ENCODE data around the gene BMP8B. TPM values are rescaled to one million over a fixed set of nuclear protein-coding genes. Genes with fewer than 3 reads are reported as not detected.
"Not testable (repeated sequence)": the region's sequence is repeated elsewhere in the genome, so short reads cannot be mapped to it uniquely, and the experiment has no call there.

Gene BMP8B
- polyA plus RNA-seq, 2 of the 4 experiments (the other 2 are of a cell fraction), result 2.5 to 3.1 TPM

- Histone ChIP-seq H3K4me1 (0 out of 3 replicates have a peak, but pooled peaks cover 9% of the 10 kb centered on the region), H3K4me2 (no peak overlapping the region), H3K27ac (no peak overlapping the region), H3K9me3 (no peaks in the 10 kb centered on the region), H3K4me3 (no peak overlapping the region)
- ATAC-seq, result no peak
- ChIA-PET POLR2A (no interaction called here), CTCF (interaction anchor here (0.7 to 5.9 kb wide), 8 partner anchors 10 to 213 kb away, joined by 3 to 38 read pairs (median 7); partner anchors contain the start of gene MYCL)
- DNase-seq (ENCODE audit: low read depth in 1 of 2, low spot score in 1 of 2), result no peak
- FAIRE-seq, result no peak
- WGBS (ENCODE audit: missing lambda C conversion rate), result 79% methylated on average over 18 of the region's 22 CpGs
- TF ChIP-seq MAZ (IDR thresholded peaks at IDR 0.05; ENCODE audit: borderline replicate concordance, low read depth, low read length) (no peak), HOXB13 (CRISPR knock-in tag; IDR thresholded peaks at IDR 0.05; ENCODE audit: low read depth) (no peak), PBX3 (IDR thresholded peaks at IDR 0.05) (no peak), TFCP2L1 (CRISPR knock-in tag; IDR thresholded peaks at IDR 0.05) (no peak), RARB (CRISPR knock-in tag; IDR thresholded peaks at IDR 0.05) (no peak), BCL3 (IDR thresholded peaks at IDR 0.05) (no peak), EHMT2 (IDR thresholded peaks at IDR 0.05; ENCODE audit: low read depth) (no peak), BHLHE40 (IDR thresholded peaks at IDR 0.05; ENCODE audit: low read depth, low read length) (no peak), KDM5A (IDR thresholded peaks at IDR 0.05) (no peak), CBX8 (IDR thresholded peaks at IDR 0.05) (no peak), ZC3H11A (IDR thresholded peaks at IDR 0.05) (no peak)
Observed at GRCh38 chr1:39819091-39819812, 30.6 kb upstream of the BMP8B start.

GRCh38 chr1:39818482-39818881 lies 29.8 kb upstream of the BMP8B start:
- WGBS (ENCODE audit: missing lambda C conversion rate), result 100% methylated on average over 1 of the region's 2 CpGs
- Histone ChIP-seq H3K4me3 (no peak overlapping the region), H3K27ac (no peak overlapping the region), H3K4me2 (no peak overlapping the region), H3K4me1 (0 out of 3 replicates have a peak, but pooled peaks cover 9% of the 10 kb centered on the region), H3K9me3 (no peaks in the 10 kb centered on the region)
- DNase-seq (ENCODE audit: low read depth in 1 of 2, low spot score in 1 of 2) (no peak), FAIRE-seq (no peak), ATAC-seq (no peak)
- no peak for TF ChIP-seq MYC (IDR thresholded peaks at IDR 0.05; ENCODE audit: borderline replicate concordance, low read length)
- no peak for TF ChIP-seq FOSB (CRISPR knock-in tag; IDR thresholded peaks at IDR 0.05)
- no peak for TF ChIP-seq KDM1A (IDR thresholded peaks at IDR 0.05; ENCODE audit: low read depth)
- no peak for TF ChIP-seq RNF2 (IDR thresholded peaks at IDR 0.05; ENCODE audit: borderline replicate concordance, low read depth)
- no peak for TF ChIP-seq EP300 (IDR thresholded peaks at IDR 0.05)
- TF ChIP-seq JUN (IDR thresholded peaks at IDR 0.05), result no peak
- no peak for TF ChIP-seq HMGXB4 (CRISPR knock-in tag; IDR thresholded peaks at IDR 0.05; ENCODE audit: borderline replicate concordance)
- TF ChIP-seq RARB (CRISPR knock-in tag; IDR thresholded peaks at IDR 0.05), result no peak
- TF ChIP-seq FOXS1 (CRISPR knock-in tag; IDR thresholded peaks at IDR 0.05), result no peak
- TF ChIP-seq POLR2A (IDR thresholded peaks at IDR 0.05; ENCODE audit: low read length), result no peak
- no peak for TF ChIP-seq ZSCAN20 (CRISPR knock-in tag; IDR thresholded peaks at IDR 0.05)
- no peak for TF ChIP-seq KDM5A (IDR thresholded peaks at IDR 0.05)
- TF ChIP-seq NFE2L2 (conservative IDR thresholded peaks at IDR 0.05; ENCODE audit: low read length), result no peak
- no peak for TF ChIP-seq ZFP36 (IDR thresholded peaks at IDR 0.05; ENCODE audit: borderline replicate concordance, partially characterized antibody)
- TF ChIP-seq NR3C1 (IDR thresholded peaks at IDR 0.05), result no peak
- no peak for TF ChIP-seq HOXB13 (CRISPR knock-in tag; IDR thresholded peaks at IDR 0.05; ENCODE audit: low read depth)
- no peak for TF ChIP-seq CBX8 (IDR thresholded peaks at IDR 0.05)
- no peak for TF ChIP-seq JUNB (IDR thresholded peaks at IDR 0.05)
- ChIA-PET POLR2A (no interaction called here), CTCF (interaction anchor here (0.6 to 5.9 kb wide), 8 partner anchors 11 to 214 kb away, joined by 3 to 38 read pairs (median 11); partner anchors contain the start of gene MYCL)

GRCh38 chr1:39817091-39817932 lies 28.6 kb upstream of the BMP8B start:
- H3K4me1 ChIP-seq, H3K9me3 ChIP-seq, POLR2A ChIA-PET, H3K4me3 ChIP-seq, H3K4me2 ChIP-seq, H3K27ac ChIP-seq, FAIRE-seq: not testable (repeated sequence)
- WGBS (ENCODE audit: missing lambda C conversion rate), result 69% methylated on average over 11 of the region's 24 CpGs
- ATAC-seq, result peak; percentile 46 to 49; a peak in 4 of 6 replicates
- peak in 1 of 2 experiments; percentile 39 for DNase-seq (ENCODE audit: low read depth in 1 of 2, low spot score in 1 of 2)
- CTCF ChIA-PET, result interaction anchor here (0.7 to 5.9 kb wide), 18 partner anchors 10 to 243 kb away, joined by 3 to 38 read pairs (median 4); partner anchors contain the start of gene MYCL
